GM23248 (cell line): ENCODE measurements around the gene IFNAR2. TPM values are rescaled to one million over a fixed set of nuclear protein-coding genes. Genes with fewer than 3 reads are reported as not detected.

ENCODE experiments used
- DNase-seq: peaks from one replicate; pipeline ENCODE4 v3.0.0-alpha.2; 2015
- H2AFZ ChIP-seq: fragments of 200-600 bp; sonication (generic); 2 replicates; pipeline ENCODE4 v1.6.1; 2016; ENCODE audit warnings: antibody characterized with exemption
- H3F3A ChIP-seq: fragments of 200-600 bp; sonication (generic); 2 replicates; pipeline ENCODE4 v1.6.1; 2016; ENCODE audit warnings: mild to moderate bottlenecking, antibody characterized with exemption, mixed run types; ENCODE audit not compliant: insufficient read depth
- H3K27ac ChIP-seq: fragments of 200-600 bp; sonication (generic); 2 replicates; pipeline ENCODE4 v1.5.1; 2016; ENCODE audit warnings: mild to moderate bottlenecking
- H3K27me3 ChIP-seq: fragments of 200-600 bp; sonication (generic); replicated peaks from 2 replicates; pipeline ENCODE4 v1.6.1; 2016; ENCODE audit warnings: mild to moderate bottlenecking; ENCODE audit not compliant: insufficient read depth
- H3K36me3 ChIP-seq: fragments of 200-600 bp; sonication (generic); 2 replicates; pipeline ENCODE4 v1.6.1; 2016; ENCODE audit warnings: low read depth, mild to moderate bottlenecking
- H3K4me1 ChIP-seq: fragments of 200-600 bp; sonication (generic); 2 replicates; pipeline ENCODE4 v1.6.1; 2016; ENCODE audit warnings: mild to moderate bottlenecking; ENCODE audit not compliant: insufficient read depth
- H3K4me2 ChIP-seq: fragments of 200-600 bp; sonication (generic); one replicate; pipeline ENCODE4 v1.6.1; 2016; ENCODE audit warnings: mild to moderate bottlenecking; ENCODE audit not compliant: unreplicated experiment
- H3K4me3 ChIP-seq: fragments of 200-600 bp; sonication (generic); 2 replicates; pipeline ENCODE4 v1.5.1; 2016; ENCODE audit warnings: mild to moderate bottlenecking
- H3K79me2 ChIP-seq: fragments of 200-600 bp; sonication (generic); 2 replicates; pipeline ENCODE4 v1.6.1; 2016; ENCODE audit warnings: mild to moderate bottlenecking; ENCODE audit not compliant: insufficient read depth
- H3K9ac ChIP-seq: fragments of 200-600 bp; sonication (generic); 2 replicates; pipeline ENCODE4 v1.6.1; 2016; ENCODE audit warnings: mild to moderate bottlenecking
- H3K9me2 ChIP-seq: fragments of 200-600 bp; sonication (generic); 2 replicates; pipeline ENCODE4 v1.6.1; 2016; ENCODE audit warnings: mixed run types, mild to moderate bottlenecking, moderate library complexity; ENCODE audit not compliant: insufficient read depth
- H3K9me3 ChIP-seq: fragments of 200-600 bp; sonication (generic); one replicate; pipeline ENCODE4 v1.6.1; 2017; ENCODE audit warnings: low read depth
- H4K20me1 ChIP-seq: fragments of 200-600 bp; sonication (generic); 2 replicates; pipeline ENCODE4 v1.6.0; 2016; ENCODE audit not compliant: insufficient read depth
- EZH2 ChIP-seq: fragments of 200-600 bp; sonication (generic); IDR thresholded peaks from 2 replicates; pipeline ENCODE4 v1.6.1; 2018; ENCODE audit warnings: antibody characterized with exemption, mild to moderate bottlenecking; ENCODE audit not compliant: insufficient read depth, poor library complexity, severe bottlenecking
- EZH2phosphoT487 ChIP-seq: fragments of 200-600 bp; sonication (generic); IDR thresholded peaks from 2 replicates; pipeline ENCODE4 v1.6.1; 2018; ENCODE audit warnings: antibody characterized with exemption, moderate library complexity, mild to moderate bottlenecking, low read depth; ENCODE audit not compliant: insufficient read depth
- WGBS, 2 experiments: methylation state at CpG; one replicate each; pipeline ENCODE4 v1.1.6; 2015 to 2017; ENCODE audit warnings: low lambda C conversion rate in 2 of 2, low coverage in 1 of 2; ENCODE audit errors: missing lambda C conversion rate in 2 of 2; 5-methylcytosine and 5-hydroxymethylcytosine counted together
- in situ Hi-C: fragments of 300-500 bp; cut with MboI; formaldehyde crosslinking; loops from 2 replicates; pipeline ENCODE4 v1.15.0; 2020
- polyA plus RNA-seq: library from polyadenylated mRNA; unstranded; fragments of >200 nt; fragmentation: Nextera tagmentation; extraction: Ambion mirVana; gene quantifications from 2 replicates; pipeline ENCODE4 v1.2.1, GENCODE V29; 2016
- total RNA-seq: library from RNA; depleted of rRNA; stranded (reverse); fragments of >200 nt; shearing (Covaris generic); gene quantifications from 2 replicates; pipeline ENCODE4 v1.2.3, GENCODE V29; 2014

Gene IFNAR2
- total and polyA plus RNA-seq, 2 experiments from 2014 or later = 4.0 to 21.8 TPM

DNA sequence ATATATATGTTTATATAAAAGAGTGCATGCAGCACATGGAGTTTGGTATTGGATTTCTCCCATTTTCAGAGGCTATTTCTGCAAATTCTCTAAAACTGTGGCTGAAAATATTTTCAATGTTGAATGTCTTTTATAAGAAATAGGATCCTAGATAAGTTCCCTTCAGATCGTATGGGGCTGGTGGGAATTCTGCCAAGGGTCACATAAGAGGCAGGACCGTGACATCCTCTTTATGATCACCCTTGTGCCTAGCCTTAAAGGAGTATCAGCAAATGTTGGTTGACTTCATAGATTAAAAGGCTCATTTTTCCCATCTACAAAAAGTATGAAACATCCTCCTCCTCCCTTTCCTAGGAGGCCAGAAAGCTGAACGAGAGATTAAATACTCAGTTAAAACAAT lies 1.3 kb upstream of the IFNAR2 start:
- H3K4me2 ChIP-seq = no peak overlapping the region
- no peak overlapping the region for H3K27ac ChIP-seq
- H3K79me2 ChIP-seq = peaks cover 35% of the 10 kb centered on the region

GRCh38 chr21:33229099-33229783 lies 497 bp upstream of the IFNAR2 start:
- Histone ChIP-seq H2AFZ (peak overlapping the region; percentile 96), H3K27ac (no peak overlapping the region), H3K27me3 (no peaks in the 10 kb centered on the region), H3K9ac (peak overlapping the region; percentile 97), H3K9me2 (no peaks in the 10 kb centered on the region), H3K4me3 (peak overlapping the region; percentile 93), H3K79me2 (peaks cover 37% of the 10 kb centered on the region), H3K9me3 (no peaks in the 10 kb centered on the region), H3K4me1 (peaks cover 5% of the 10 kb centered on the region; the same call in 1 of the 2 replicates), H4K20me1 (no peaks in the 10 kb centered on the region), H3K4me2 (peak overlapping the region; percentile 66), H3F3A (0 out of 2 replicates have a peak, but pooled peaks cover 4% of the 10 kb centered on the region), H3K36me3 (no peaks in the 10 kb centered on the region)
- no peak for DNase-seq
- in situ Hi-C loops = no loop called here
- no peak for TF ChIP-seq EZH2phosphoT487
- no peak for TF ChIP-seq EZH2
- WGBS, 2 experiments = 27 to 29% methylated on average over 18 of the region's 18 CpGs

More for the DNA sequence above, 1.3 kb upstream of the IFNAR2 start:
- 0 out of 2 replicates have a peak, but pooled peaks cover 4% of the 10 kb centered on the region for H3F3A ChIP-seq
- TF ChIP-seq EZH2phosphoT487 (no peak), EZH2 (no peak)
- H3K9me2 ChIP-seq = no peaks in the 10 kb centered on the region
- no peaks in the 10 kb centered on the region for H3K9me3 ChIP-seq
- H3K4me3 ChIP-seq = no peak overlapping the region
- in situ Hi-C loops = no loop called here
- no peaks in the 10 kb centered on the region for H4K20me1 ChIP-seq
- no peaks in the 10 kb centered on the region for H3K36me3 ChIP-seq
- H3K4me1 ChIP-seq = peaks cover 5% of the 10 kb centered on the region; the same call in 1 of the 2 replicates
- H3K9ac ChIP-seq = no peak overlapping the region
- no peaks in the 10 kb centered on the region for H3K27me3 ChIP-seq
- no peak overlapping the region for H2AFZ ChIP-seq
- DNase-seq = no peak
- 48 to 52% methylated on average over 3 of the region's 3 CpGs for WGBS, 2 experiments

GRCh38 chr21:33230545-33231324 lies 997 bp downstream of the IFNAR2 start:
- TF ChIP-seq EZH2phosphoT487 = no peak
- no peak for TF ChIP-seq EZH2
- 0 out of 2 replicates have a peak, but pooled peaks cover 4% of the 10 kb centered on the region for H3F3A ChIP-seq
- peaks cover 5% of the 10 kb centered on the region; the same call in 1 of the 2 replicates for H3K4me1 ChIP-seq
- H3K4me2 ChIP-seq = peak overlapping the region; percentile 92
- H4K20me1 ChIP-seq = no peaks in the 10 kb centered on the region
- DNase-seq = peak; percentile 84
- H3K9me3 ChIP-seq = no peaks in the 10 kb centered on the region
- peak overlapping the region; percentile 97 for H3K9ac ChIP-seq
- no peaks in the 10 kb centered on the region for H3K27me3 ChIP-seq
- no peaks in the 10 kb centered on the region for H3K36me3 ChIP-seq
- H3K79me2 ChIP-seq = peaks cover 50% of the 10 kb centered on the region
- peak overlapping the region; percentile 93 for H3K4me3 ChIP-seq
- in situ Hi-C loops = no loop called here
- WGBS, 2 experiments = 4 to 5% methylated on average over 27 of the region's 30 CpGs
- H3K9me2 ChIP-seq = no peaks in the 10 kb centered on the region
- peak overlapping the region; percentile 96 for H2AFZ ChIP-seq
- H3K27ac ChIP-seq = peak overlapping the region; percentile 88

DNA sequence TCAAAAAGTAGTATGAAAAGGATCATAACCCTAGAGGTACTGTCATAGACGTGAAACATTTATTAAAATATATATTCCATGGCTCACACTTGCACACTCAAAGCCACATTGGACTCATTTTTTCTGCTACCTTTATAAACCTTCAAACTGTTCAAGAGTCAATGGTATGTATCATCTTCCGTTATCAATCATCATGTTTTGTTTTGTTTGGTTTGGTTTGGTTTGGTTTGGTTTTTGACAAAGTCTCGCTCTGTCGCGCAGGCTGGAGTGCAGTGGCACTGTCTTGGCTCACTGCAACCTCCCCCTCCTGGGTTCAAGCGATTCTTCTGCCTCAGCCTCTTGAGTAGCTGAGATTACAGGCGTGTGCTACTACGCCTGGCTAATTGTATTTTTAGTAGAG lies 1.8 kb downstream of the IFNAR2 start:
- in situ Hi-C loops = no loop called here
- peak overlapping the region; percentile 92 for H3K4me2 ChIP-seq
- DNase-seq = no peak
- H3K27me3 ChIP-seq = no peaks in the 10 kb centered on the region
- no peak overlapping the region for H2AFZ ChIP-seq
- H3K9me2 ChIP-seq = no peaks in the 10 kb centered on the region
- H3K79me2 ChIP-seq = peaks cover 50% of the 10 kb centered on the region
- no peaks in the 10 kb centered on the region for H3K9me3 ChIP-seq
- 0 out of 2 replicates have a peak, but pooled peaks cover 4% of the 10 kb centered on the region for H3F3A ChIP-seq
- H3K27ac ChIP-seq = no peak overlapping the region
- no peak for TF ChIP-seq EZH2
- no peak for TF ChIP-seq EZH2phosphoT487
- no peaks in the 10 kb centered on the region for H4K20me1 ChIP-seq
- H3K4me1 ChIP-seq = peaks cover 5% of the 10 kb centered on the region; the same call in 1 of the 2 replicates
- WGBS, 2 experiments = 89 to 91% methylated on average over 8 of the region's 8 CpGs
- peak overlapping the region; percentile 93 for H3K4me3 ChIP-seq
- peak overlapping the region; percentile 97; the same call in 1 of the 2 replicates for H3K9ac ChIP-seq
- H3K36me3 ChIP-seq = no peaks in the 10 kb centered on the region
